Measurements from ENCODE around the gene FREM1.

The FREM1 gene

GRCh38 chr9:14748373-14748772 is 161.9 kb downstream of the FREM1 start:
- DNase-seq: no peak

GRCh38 chr9:14747111-14747510 is 163.1 kb downstream of the FREM1 start:
- DNase-seq: no peak

DNA sequence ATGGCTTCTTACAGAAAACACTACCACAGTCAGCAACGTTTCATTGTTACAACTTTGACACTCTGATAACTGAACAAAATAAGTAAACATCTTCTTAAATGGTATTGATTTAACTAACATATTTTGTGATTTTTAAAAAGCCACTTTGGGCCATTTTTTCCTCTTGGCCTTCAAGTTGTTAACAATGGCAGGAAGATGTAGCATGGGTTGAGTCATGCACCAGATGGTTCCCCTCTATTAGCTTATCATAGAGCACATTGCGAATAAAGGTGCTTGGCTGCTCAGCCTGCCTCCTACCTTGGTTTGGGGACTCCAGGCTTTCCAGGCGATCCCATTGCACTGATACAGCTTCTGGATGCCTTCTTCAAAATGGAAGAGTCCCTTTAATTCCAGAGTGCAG is 163.6 kb downstream of the FREM1 start:
- no peak for DNase-seq

DNA sequence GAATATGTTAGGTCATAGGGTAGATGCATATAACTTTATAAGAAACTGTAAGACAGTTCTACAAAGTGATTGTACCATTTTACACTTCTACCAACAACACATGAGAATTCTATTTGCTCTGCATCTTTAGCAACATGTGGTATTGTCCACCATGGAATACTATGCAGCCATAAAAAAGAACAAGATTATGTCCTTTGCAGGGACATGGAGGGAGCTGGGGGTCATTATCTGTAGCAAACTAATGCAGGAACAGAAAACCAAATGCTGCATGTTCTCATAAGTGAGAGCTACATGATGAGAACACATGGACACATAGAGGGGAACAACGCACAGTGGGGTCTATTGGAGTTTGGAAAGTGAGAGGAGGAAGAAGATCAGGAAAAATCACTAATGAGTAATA is 165.5 kb downstream of the FREM1 start:
- DNase-seq: no peak

DNA sequence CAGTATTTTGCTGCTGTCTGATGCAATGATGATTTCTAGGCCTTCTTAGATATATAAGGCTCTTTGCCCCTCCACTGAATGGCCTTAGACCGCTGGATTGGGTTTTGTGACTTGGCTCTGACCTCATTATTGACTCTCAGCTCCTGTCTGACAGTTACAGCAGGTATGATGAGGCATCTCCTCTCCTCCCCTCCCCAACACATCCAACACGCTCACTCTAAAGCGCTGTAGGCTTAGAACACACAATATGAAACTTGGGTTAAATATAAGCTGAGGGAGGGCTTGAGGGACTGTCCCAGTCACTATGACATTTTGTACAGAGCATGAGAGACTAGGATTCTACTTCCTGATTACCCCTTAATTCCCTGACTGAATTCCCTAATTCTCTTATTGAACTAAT is 168.9 kb downstream of the FREM1 start:
- no peak for DNase-seq

- DNase-seq: no peak
Measured at GRCh38 chr9:14733133-14733532, 177.1 kb downstream of the FREM1 start.

DNA sequence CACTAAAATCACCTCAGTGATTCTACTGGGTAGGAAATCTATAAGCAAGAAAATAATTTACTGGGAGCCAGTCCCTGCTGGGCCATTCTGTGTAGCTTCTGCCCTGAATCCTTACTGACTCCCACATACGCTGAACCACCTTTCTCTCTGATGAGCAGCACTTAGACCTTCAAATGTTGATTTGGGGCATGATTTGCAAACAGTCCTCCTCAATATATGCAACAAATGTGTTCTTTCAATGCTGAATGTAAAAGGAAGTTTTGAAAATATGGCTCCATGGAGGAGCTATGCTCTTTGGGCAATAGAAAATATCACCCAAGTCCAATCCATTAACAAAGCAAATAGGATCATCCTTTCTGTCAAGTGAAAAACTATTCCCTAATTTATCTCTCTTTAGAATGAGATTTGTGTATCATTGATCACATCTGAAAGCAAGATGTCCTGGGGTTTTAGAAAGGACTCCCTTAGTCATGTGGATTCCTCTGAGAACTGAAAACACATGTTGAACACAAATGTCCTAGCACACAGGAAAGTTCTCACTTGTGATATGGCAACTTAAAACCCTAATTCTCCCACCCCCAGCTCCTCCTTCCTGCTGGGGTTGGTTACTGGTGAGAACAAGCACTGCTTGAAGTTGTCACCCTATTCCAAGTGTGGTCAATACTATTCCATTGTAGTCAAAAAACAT is 178.8 kb downstream of the FREM1 start:
- DNase-seq: no peak

GRCh38 chr9:14730461-14730898 is 179.7 kb downstream of the FREM1 start:
- no peak for DNase-seq

DNA sequence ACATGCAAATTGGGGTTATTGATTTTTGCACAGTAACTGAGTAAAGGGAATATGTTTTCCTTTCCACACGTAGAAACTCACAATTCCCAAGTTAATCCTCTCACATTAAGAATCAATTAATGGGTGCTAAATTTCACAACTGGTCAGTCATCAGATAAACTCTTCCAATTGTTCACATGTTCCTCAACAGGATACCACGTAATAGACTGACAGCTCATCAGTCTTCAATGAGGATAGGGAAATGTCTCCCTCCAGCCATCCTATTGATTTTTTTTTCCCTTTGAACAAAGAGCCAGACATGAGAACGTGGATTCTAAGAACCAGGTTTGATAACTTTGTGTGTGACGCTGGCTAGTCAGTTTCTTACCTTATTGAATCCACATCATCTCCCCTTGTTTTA is 186.9 kb downstream of the FREM1 start:
- no peak for DNase-seq

DNA sequence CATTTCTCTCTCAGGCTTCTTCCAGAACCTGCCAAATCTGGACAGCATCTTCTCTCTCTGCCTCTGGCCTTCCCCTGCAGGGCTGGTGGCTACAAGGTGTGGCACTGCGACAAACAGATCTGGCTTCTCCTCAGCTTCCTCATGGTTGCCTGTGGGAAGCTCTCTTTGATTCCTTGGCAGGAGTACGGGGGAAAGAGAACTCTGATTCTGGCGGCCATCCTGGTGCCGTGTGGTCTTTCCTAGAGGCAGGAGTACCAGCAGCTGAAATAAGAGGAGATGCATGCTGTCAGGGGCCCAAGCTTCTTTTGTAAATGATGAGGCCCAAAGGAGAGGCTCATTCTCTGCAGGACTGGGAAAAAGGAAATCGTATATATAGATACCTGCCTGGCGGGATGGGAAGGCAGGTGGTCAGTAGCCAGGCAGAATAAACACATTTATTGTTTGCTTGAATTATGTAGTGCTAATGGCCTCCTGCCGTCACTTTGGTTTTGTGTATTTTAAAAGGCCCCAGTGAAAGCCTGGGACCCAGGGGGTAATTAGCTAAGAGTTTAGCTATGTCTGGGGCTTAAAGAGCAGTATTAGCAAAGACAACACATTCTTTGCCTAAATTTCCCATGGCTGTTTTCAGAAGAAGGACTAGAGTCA is 187.7 kb downstream of the FREM1 start, which contains the start of gene CER1:
Gene CER1 (minus strand): TSS at position 343 of the 645 bp plus-strand sequence. CDS start 61 bp downstream, at position 282.
- no peak for DNase-seq

- no peak for DNase-seq
Measured at GRCh38 chr9:14719231-14719923, 190.9 kb downstream of the FREM1 start.

DNA sequence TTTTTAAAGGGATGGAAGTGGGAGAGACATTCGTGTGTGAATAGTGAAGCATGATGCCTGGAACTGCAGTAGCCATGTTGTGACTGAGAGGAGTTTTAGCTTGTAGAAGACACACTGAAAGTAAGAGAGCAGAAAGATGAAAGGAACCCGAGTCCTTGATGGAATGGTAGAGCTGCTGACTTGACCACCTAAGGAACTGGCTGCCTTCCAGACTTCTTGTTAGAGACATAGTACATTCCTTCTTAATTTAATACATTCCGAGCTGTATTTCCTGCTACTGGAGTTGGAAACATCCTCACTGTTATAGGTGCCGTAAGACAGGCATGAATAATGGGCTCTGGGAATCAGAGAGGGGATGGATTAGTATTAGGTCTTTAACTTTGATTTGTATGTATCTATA is 195.1 kb downstream of the FREM1 start:
- DNase-seq: no peak

DNA sequence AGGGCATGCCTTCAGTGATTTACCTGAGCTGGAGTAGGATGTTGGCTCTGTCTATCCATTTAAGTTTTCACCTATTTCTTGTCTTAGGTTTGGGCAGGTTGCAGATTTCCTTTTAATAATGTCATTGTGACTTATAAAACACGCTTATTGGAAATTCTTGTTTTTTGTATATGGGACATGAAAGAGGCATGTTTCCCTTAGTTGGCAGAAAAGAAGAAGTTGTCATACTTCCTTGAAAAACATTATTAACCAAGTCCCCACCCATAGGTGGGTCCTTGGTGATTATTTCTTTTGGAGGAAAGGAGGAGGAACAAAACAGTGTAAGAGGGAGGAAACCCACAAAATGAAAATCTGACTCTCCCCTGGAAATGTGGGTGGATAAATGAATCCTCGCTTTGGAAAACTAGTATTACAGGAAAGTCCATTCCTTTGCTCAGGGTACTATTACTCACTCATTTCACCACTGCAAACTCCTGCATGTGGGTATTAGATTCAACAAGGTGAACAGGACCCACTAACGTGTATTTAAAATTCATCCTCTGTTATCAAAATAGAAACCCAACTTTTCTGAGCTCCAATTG is 197.0 kb downstream of the FREM1 start:
- DNase-seq: no peak

- no peak for DNase-seq
Measured at GRCh38 chr9:14710804-14711203, 199.4 kb downstream of the FREM1 start.

DNA sequence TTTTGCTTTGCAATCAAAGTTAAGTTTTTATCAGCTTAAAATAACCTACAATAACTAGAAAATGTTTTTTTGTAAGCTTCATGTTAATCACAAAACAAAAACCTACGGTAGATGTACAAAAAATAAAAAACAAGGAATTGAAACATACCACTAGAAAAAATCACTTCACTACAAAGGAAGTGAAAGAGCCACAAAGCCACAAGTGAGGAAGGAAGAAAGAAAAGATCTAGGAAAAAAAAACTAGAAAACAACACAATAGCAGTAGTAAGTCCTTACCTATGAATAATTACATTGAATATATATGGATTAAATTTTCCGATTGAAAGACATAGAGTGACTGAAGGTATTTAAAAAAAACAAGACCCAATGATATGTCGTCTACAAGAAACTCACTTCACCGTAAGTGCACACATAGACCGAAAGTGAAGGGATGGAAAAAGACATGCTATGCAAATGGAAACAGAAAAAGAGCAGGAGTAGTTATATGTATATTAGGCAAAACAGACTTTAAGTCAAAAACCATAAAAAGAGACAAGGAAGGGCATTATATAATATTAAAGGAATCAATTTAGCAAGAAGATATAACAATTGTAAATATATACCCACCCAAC is 203.6 kb downstream of the FREM1 start:
- no peak for DNase-seq

- DNase-seq: no peak
Measured at GRCh38 chr9:14705079-14705478, 205.1 kb downstream of the FREM1 start.

DNA sequence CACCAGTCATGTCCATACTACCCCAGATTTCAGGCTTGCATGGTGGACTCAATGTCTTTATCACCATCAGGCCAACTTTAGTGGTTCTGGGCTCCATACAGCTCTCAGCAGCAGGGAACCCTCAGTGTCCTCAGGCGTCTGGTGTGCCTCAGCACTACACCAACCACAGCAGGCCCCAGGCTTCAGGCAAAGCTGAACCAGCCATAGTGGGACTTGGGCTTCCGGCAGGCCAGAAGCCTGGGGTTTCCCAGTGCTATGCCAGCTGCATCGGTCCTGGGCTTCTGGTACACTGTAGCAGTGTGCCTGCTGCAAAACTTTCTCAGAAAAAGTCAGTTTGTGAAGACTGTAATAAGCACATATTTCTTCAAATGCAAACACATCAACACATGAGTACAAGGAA is 205.9 kb downstream of the FREM1 start:
- DNase-seq: no peak

GRCh38 chr9:14702200-14702720 is 208.0 kb downstream of the FREM1 start:
- no peak for DNase-seq

DNA sequence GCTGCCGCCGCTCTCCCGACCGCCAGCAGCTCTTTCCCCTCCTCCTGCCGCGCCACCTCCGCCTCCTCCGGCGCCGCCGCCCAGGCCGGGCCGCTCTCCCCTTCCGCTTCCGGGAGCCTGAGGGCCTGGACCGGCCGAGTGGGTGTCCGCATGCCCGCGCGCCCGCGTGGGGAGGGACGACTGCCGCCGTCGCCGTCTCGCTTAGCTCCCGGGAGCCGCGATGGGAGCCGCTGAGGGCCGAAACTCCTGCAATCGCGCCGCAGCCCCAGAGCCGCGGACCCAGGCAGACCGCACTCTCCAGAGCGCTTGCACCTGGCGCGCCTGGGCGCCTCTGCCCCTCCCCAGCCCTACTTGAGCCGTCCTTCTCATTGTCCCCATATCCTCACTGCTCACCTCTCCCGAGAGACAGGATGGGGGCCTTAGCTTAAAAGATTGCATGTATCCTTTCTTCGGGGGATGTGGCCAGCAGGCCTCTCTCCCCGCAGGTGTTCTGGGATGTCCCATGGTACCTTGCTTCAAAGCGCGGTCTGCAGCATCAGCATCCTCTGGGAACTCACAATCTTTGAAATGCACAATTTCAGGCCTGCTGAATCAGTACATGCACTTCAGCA is 216.9 kb downstream of the FREM1 start, which contains the start of gene ZDHHC21:
Gene ZDHHC21 (minus strand): TSS at position 182 of the 611 bp plus-strand sequence. CDS start 19,092 bp downstream, outside the sequence.
- DNase-seq: peak; percentile 22

DNA sequence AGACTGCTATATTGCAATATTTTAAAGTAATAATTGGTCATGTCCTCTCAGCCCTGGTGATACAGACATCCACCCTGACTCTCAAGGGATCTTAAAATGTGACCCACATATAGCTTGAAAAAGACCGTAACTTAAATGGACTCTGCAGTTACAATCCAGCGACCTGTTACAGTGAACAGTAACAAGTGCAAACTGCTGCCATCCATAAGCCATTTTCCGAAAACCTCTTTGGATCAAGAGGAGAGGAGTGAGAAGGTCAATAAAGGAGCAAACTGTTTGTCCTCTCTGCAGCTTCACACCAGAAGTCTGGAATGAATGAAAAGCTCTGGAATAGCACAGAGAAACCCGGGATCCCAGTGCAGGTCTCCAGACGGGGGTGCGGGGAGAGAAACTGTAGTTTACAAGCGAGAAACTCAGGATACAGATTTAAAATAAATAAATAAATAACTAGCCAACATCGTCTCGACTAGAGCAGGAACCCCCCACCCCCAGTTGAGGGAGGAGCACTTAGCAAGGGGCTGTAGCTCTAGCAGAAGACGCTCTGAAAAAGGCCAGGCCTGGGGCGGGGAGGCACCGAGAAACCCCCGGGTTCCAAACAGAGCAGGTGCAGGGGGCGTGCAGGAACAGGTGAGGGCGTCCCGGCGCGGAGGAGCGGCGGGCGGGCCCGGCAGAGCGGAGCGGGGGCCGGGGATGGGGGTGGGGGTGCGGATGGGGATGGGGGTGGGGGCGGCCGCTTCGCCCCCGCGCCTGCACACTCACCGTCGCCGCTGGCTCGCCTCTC is 217.6 kb downstream of the FREM1 start:
- DNase-seq: peak; percentile 3

DNA sequence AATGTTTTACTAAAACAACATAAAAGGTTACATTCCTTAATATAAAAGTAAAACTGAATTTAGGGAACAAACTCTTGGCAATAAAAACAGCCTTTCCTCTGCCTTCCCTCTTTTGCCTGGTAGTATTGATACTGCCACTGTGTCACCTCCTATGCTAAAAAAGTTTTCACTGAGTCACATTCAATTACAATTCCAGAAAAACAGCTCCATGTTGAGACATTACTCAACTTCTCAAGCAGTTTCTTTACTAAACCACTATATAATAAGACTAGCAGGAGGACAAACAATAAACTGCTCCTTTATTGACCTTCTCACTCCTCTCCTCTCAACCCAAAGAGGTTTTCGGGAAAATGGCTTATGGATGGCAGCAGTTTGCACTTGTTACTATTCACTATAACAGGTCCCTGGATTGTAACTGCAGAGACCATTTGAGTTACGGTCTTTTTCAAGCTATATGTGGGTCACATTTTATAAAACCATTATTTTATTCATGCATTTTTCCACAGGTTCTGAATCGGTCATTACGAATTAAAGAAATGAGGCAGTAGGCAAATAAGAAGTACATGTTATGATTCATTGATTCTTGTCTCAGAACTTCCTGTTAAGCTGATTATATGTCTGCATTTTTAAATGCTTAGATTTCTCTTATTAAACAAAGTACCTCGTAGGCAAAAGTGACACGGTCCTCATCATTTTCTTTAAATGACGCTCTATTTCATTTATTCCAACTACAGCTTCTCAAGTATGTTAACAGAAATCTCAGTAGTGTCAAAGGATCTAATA is 219.1 kb downstream of the FREM1 start:
- DNase-seq: no peak
